HepG2 (cell line): ENCODE data around the gene SEC14L1. TPM values are rescaled to one million over a fixed set of nuclear protein-coding genes. Genes with fewer than 3 reads are reported as not detected.

ENCODE experiments used
- ATF2 ChIP-seq: sonication (generic); formaldehyde crosslinking; IDR thresholded peaks from 2 replicates; pipeline ENCODE4 v1.4.0; 2020; ENCODE audit warnings: missing genetic modification reagents
- CREB1 ChIP-seq, 2 experiments: fragments of 450-650 bp in 1 of 2; IDR thresholded peaks; 2 replicates each; pipeline ENCODE4 v1.6.1; 2016 to 2017; ENCODE audit warnings: control low read depth in 1 of 2, mild to moderate bottlenecking in 1 of 2, missing compliant biosample characterization in 1 of 2, missing genetic modification characterization in 1 of 2
- CREM ChIP-seq, 2 experiments: sonication (generic) in 1 of 2; formaldehyde crosslinking in 1 of 2; IDR thresholded peaks; 2 replicates each; pipeline versions ENCODE4 v1.4.0 to v1.6.1; 2016 to 2020; ENCODE audit warnings: antibody characterized with exemption in 1 of 2, mild to moderate bottlenecking in 1 of 2, missing genetic modification reagents in 1 of 2
- FOXO4 ChIP-seq: sonication (generic); formaldehyde crosslinking; conservative IDR thresholded peaks from 2 replicates; pipeline ENCODE4 v1.8.1; 2023; ENCODE audit warnings: missing genetic modification reagents
- GATA4 ChIP-seq: sonication (generic); IDR thresholded peaks from 2 replicates; pipeline ENCODE4 v1.6.1; 2016; ENCODE audit warnings: antibody characterized with exemption, low read depth, borderline replicate concordance
- HOXA7 ChIP-seq: sonication (generic); formaldehyde crosslinking; IDR thresholded peaks from 2 replicates; pipeline ENCODE4 v1.8.1; 2022; ENCODE audit warnings: mild to moderate bottlenecking, missing genetic modification reagents, moderate library complexity
- KDM2A ChIP-seq: sonication (generic); formaldehyde crosslinking; IDR thresholded peaks from 2 replicates; pipeline ENCODE4 v1.4.0; 2020; ENCODE audit warnings: low read depth, missing genetic modification reagents, borderline replicate concordance
- MATR3 ChIP-seq: sonication (generic); formaldehyde crosslinking; IDR thresholded peaks from 2 replicates; pipeline ENCODE4 v1.4.0; 2020; ENCODE audit warnings: missing genetic modification reagents
- MED8 ChIP-seq: sonication (generic); formaldehyde crosslinking; IDR thresholded peaks from 2 replicates; pipeline ENCODE4 v1.8.1; 2023; ENCODE audit warnings: mild to moderate bottlenecking, missing genetic modification reagents; ENCODE audit not compliant: insufficient replicate concordance
- MYC ChIP-seq: sonication (generic); formaldehyde crosslinking; IDR thresholded peaks from 2 replicates; pipeline ENCODE4 v1.9.0; 2021; ENCODE audit warnings: missing genetic modification reagents, borderline replicate concordance
- NONO ChIP-seq, 2 experiments: fragments of 450-650 bp in 1 of 2; sonication (generic) in 1 of 2; formaldehyde crosslinking in 1 of 2; IDR thresholded peaks in 1 of 2; conservative IDR thresholded peaks in 1 of 2; 2 replicates each; pipeline versions ENCODE4 v1.6.1 to v1.8.0; 2017 to 2022; ENCODE audit warnings: mild to moderate bottlenecking in 1 of 2, missing genetic modification reagents in 1 of 2, moderate library complexity in 1 of 2
- REL ChIP-seq: sonication (generic); formaldehyde crosslinking; conservative IDR thresholded peaks from 2 replicates; pipeline ENCODE4 v1.8.0; 2022; ENCODE audit warnings: mild to moderate bottlenecking, missing genetic modification reagents, moderate library complexity
- SIX4 ChIP-seq: sonication (generic); formaldehyde crosslinking; IDR thresholded peaks from 2 replicates; pipeline ENCODE4 v1.4.0; 2020; ENCODE audit warnings: missing genetic modification reagents
- SMAD3 ChIP-seq: sonication (generic); formaldehyde crosslinking; IDR thresholded peaks from 2 replicates; pipeline ENCODE4 v1.4.0; 2020; ENCODE audit warnings: missing genetic modification reagents
- TEAD3 ChIP-seq: optimal IDR thresholded peaks from 2 replicates; pipeline ENCODE3; 2016; ENCODE audit warnings: borderline replicate concordance
- ZIK1 ChIP-seq: sonication (generic); formaldehyde crosslinking; IDR thresholded peaks from 2 replicates; pipeline ENCODE4 v1.5.0; 2020; ENCODE audit warnings: mild to moderate bottlenecking, low read depth, missing genetic modification reagents, borderline replicate concordance
- ZKSCAN1 ChIP-seq: fragments of 150-350 bp; IDR thresholded peaks from 2 replicates; pipeline ENCODE4 v1.6.1; 2014; ENCODE audit warnings: low read length
- ZNF354B ChIP-seq: sonication (generic); formaldehyde crosslinking; IDR thresholded peaks from 2 replicates; pipeline ENCODE4 v1.8.0; 2022; ENCODE audit warnings: mild to moderate bottlenecking, missing genetic modification reagents
- ZNF605 ChIP-seq: sonication (generic); formaldehyde crosslinking; IDR thresholded peaks from 2 replicates; pipeline ENCODE4 v1.8.0; 2022; ENCODE audit warnings: mild to moderate bottlenecking, missing genetic modification reagents
- ZXDC ChIP-seq: sonication (generic); formaldehyde crosslinking; IDR thresholded peaks from 2 replicates; pipeline ENCODE4 v1.5.0; 2020; ENCODE audit warnings: mild to moderate bottlenecking, missing genetic modification reagents
- polyA plus RNA-seq, 8 experiments: library from polyadenylated mRNA; depleted of rRNA in 3 of 8; stranded (reverse) in 7 of 8; unstranded in 1 of 8; fragments of >200 nt; fragmentation: Illumina TruSeq in 4 of 8; extraction: Trizol in 4 of 8; gene quantifications; 2 replicates each; pipeline versions ENCODE4 v1.2.1 to v1.2.3, GENCODE V29; 2011 to 2016; ENCODE audit warnings: low read depth in 4 of 8, missing spikeins in 1 of 8, mixed read lengths in 1 of 8; ENCODE audit not compliant: insufficient read depth in 1 of 8
- total RNA-seq, 5 experiments: library from RNA; depleted of rRNA; stranded (reverse); fragments of >200 nt; fragmentation: Illumina TruSeq; extraction: Trizol; gene quantifications; 2 replicates each; pipeline ENCODE4 v1.2.3, GENCODE V29; 2016; ENCODE audit warnings: low read depth in 1 of 5
- TF ChIP-seq, protein P1 (sequence below): sonication (generic); formaldehyde crosslinking; IDR thresholded peaks from 2 replicates; pipeline ENCODE4 v1.4.0; 2020; ENCODE audit warnings: missing genetic modification reagents

The SEC14L1 gene
- total and polyA plus RNA-seq, 2 of the 13 experiments (the other 11 are each of a cell fraction or from before 2014, with no cell fraction given), result 26.3 to 43.9 TPM

GRCh38 chr17:77101521-77102410, 39.0 kb upstream of the SEC14L1 start (continued):
- TF ChIP-seq ZXDC (CRISPR knock-in tag) (no peak), REL (CRISPR knock-in tag) (no peak), ZNF354B (no peak; the same call in 1 of the 2 replicates), MYC (CRISPR knock-in tag) (peak; percentile 44; the same call in 1 of the 2 replicates), SMAD3 (CRISPR knock-in tag) (no peak), ATF2 (CRISPR knock-in tag) (no peak), NONO (IDR thresholded peaks at IDR 0.05) (no peak), NONO (CRISPR knock-in tag; conservative IDR thresholded peaks at IDR 0.05) (no peak), FOXO4 (CRISPR knock-in tag) (no peak), SIX4 (no peak), GATA4 (peak; percentile 15; the same call in 1 of the 2 replicates), ZNF605 (CRISPR knock-in tag) (peak; percentile 82), MATR3 (CRISPR knock-in tag) (no peak), CREM (IDR thresholded peaks at IDR 0.05) (peak; percentile 67; the same call in 1 of the 2 replicates), CREM (CRISPR knock-in tag; IDR thresholded peaks at IDR 0.05) (no peak), ZKSCAN1 (no peak), ZIK1 (CRISPR knock-in tag) (no peak), HOXA7 (no peak), CREB1 (IDR thresholded peaks at IDR 0.05) (no peak), CREB1 (CRISPR knock-in tag; IDR thresholded peaks at IDR 0.05) (peak; percentile 11; the same call in 1 of the 2 replicates), KDM2A (CRISPR knock-in tag) (peak; percentile 52; the same call in 1 of the 2 replicates), MED8 (no peak), TEAD3 (CRISPR knock-in tag) (no peak)
- TF ChIP-seq, protein P1, sequence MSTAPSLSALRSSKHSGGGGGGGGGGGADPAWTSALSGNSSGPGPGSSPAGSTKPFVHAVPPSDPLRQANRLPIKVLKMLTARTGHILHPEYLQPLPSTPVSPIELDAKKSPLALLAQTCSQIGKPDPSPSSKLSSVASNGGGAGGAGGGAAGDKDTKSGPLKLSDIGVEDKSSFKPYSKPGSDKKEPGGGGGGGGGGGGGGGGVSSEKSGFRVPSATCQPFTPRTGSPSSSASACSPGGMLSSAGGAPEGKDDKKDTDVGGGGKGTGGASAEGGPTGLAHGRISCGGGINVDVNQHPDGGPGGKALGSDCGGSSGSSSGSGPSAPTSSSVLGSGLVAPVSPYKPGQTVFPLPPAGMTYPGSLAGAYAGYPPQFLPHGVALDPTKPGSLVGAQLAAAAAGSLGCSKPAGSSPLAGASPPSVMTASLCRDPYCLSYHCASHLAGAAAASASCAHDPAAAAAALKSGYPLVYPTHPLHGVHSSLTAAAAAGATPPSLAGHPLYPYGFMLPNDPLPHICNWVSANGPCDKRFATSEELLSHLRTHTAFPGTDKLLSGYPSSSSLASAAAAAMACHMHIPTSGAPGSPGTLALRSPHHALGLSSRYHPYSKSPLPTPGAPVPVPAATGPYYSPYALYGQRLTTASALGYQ (CRISPR knock-in tag), result peak; percentile 28
